HG03457 (cell line): Measurements from ENCODE around the gene ARIH2.

Experiments
- ATAC-seq: cut with Tn5 transposase; IDR thresholded peaks from one replicate; pipeline ENCODE4 v1.9.1; 2021; ENCODE audit warnings: moderate number of reproducible peaks; ENCODE audit not compliant: unreplicated experiment

The ARIH2 gene

GRCh38 chr3:49035281-49035680 lies 116.6 kb downstream of the ARIH2 start:
- ATAC-seq = no peak
